Esophagus squamous epithelium (tissue), 5 donors: Measurements from ENCODE around the gene SOX11. TPM values are rescaled to one million over a fixed set of nuclear protein-coding genes. Genes with fewer than 3 reads are reported as not detected.

ENCODE experiments used
- DNase-seq: peaks from one replicate; lab custom pipeline; 2025; lab: John Stamatoyannopoulos, UW
- H3K27ac ChIP-seq, 4 donors: fragments of 200-600 bp; sonication (generic); one replicate each; pipeline ENCODE4 v1.5.1; 2016 to 2019; ENCODE audit warnings: mild to moderate bottlenecking in 1 of 4
- H3K27me3 ChIP-seq, 4 donors: fragments of 200-600 bp; sonication (generic); 1 replicate in 3 of 4; 2 replicates in 1 of 4; pipeline versions ENCODE4 v1.5.1 to v1.6.0; 2017 to 2021; ENCODE audit warnings: antibody characterized with exemption in 1 of 4
- H3K36me3 ChIP-seq, 3 donors: fragments of 200-600 bp; sonication (generic); one replicate each; pipeline ENCODE4 v1.5.1; 2016 to 2019
- H3K4me1 ChIP-seq, 3 donors: fragments of 200-600 bp; sonication (generic); one replicate each; pipeline ENCODE4 v1.5.1; 2017 to 2019
- H3K4me3 ChIP-seq, 4 donors: fragments of 200-600 bp; sonication (generic); 1 replicate in 3 of 4; 2 replicates in 1 of 4; pipeline ENCODE4 v1.5.1; 2016 to 2019; ENCODE audit warnings: mild to moderate bottlenecking in 2 of 4, moderate library complexity in 1 of 4
- H3K9me3 ChIP-seq, 3 donors: fragments of 200-600 bp; sonication (generic); one replicate each; pipeline ENCODE4 v1.5.1; 2016 to 2019
- POLR2A ChIP-seq, 4 donors: fragments of 450-650 bp; IDR thresholded peaks; one replicate each; pipeline ENCODE4 v1.6.1; 2017; ENCODE audit warnings: antibody characterized with exemption in 4 of 4, mild to moderate bottlenecking in 4 of 4, moderate library complexity in 3 of 4
- WGBS, 2 donors: methylation state at CpG; one replicate each; pipeline ENCODE4 v1.1.5; 2018; 5-methylcytosine and 5-hydroxymethylcytosine counted together
- intact Hi-C: fragments of 100-400 bp; cut with DNase I; formaldehyde crosslinking; loops from one replicate; pipeline ENCODE4 v1.15.0; 2022
- total RNA-seq, 4 donors: library from RNA; depleted of rRNA; stranded (reverse); fragments of >200 nt; gene quantifications; one replicate each; pipeline ENCODE4 v1.1.0, GENCODE V29; 2016
- TF ChIP-seq, protein P1 (sequence below), 6 experiments: fragments of 450-650 bp in 4 of 6; fragments of 200-600 bp in 2 of 6; sonication (generic) in 2 of 6; IDR thresholded peaks; one replicate each; pipeline ENCODE4 v1.5.1; 2016 to 2019; ENCODE audit warnings: antibody characterized with exemption in 6 of 6, mild to moderate bottlenecking in 4 of 6, moderate library complexity in 4 of 6
- donor health status: DM: yes; HTN: yes; CAD: no.

Gene SOX11
- total RNA-seq, 4 donors from 2014 or later: not detected

DNA sequence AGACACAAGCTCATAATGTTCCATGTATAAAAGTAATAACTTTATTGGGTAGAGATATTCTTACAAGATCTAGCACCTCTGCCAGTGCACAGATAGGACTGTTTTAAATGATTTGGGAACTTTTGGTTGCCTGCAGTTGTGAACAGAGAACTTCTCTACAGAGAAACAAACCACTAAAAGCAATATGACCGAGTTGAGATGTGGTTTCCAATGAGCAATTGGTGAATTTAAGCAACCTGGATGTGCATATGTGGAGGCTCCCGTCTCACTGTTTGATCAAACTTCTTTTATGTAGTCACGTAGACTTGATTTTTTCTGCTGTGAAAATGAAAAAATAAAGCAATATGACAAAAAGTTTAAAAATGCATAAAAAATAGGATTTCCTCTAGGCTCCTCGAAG lies 7.8 kb downstream of the SOX11 start:
- H3K9me3 ChIP-seq: no peaks in the 10 kb centered on the region
- H3K4me1 ChIP-seq: peaks cover 13 to 20% (median 14%) of the 10 kb centered on the region in 3 donors
- DNase-seq: no peak
- WGBS, 2 donors: 75 to 82% methylated on average over 4 of the region's 4 CpGs
- H3K4me3 ChIP-seq: no peak overlapping the region
- TF ChIP-seq, protein P1, sequence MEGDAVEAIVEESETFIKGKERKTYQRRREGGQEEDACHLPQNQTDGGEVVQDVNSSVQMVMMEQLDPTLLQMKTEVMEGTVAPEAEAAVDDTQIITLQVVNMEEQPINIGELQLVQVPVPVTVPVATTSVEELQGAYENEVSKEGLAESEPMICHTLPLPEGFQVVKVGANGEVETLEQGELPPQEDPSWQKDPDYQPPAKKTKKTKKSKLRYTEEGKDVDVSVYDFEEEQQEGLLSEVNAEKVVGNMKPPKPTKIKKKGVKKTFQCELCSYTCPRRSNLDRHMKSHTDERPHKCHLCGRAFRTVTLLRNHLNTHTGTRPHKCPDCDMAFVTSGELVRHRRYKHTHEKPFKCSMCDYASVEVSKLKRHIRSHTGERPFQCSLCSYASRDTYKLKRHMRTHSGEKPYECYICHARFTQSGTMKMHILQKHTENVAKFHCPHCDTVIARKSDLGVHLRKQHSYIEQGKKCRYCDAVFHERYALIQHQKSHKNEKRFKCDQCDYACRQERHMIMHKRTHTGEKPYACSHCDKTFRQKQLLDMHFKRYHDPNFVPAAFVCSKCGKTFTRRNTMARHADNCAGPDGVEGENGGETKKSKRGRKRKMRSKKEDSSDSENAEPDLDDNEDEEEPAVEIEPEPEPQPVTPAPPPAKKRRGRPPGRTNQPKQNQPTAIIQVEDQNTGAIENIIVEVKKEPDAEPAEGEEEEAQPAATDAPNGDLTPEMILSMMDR (IDR thresholded peaks at IDR 0.05): no peak
- no peak for TF ChIP-seq POLR2A (IDR thresholded peaks at IDR 0.05)
- peaks cover 10 to 94% (median 17%) of the 10 kb centered on the region in 4 donors for H3K27me3 ChIP-seq
- H3K36me3 ChIP-seq: no peaks in the 10 kb centered on the region
- H3K27ac ChIP-seq: no peak overlapping the region
- intact Hi-C loops: no loop called here

DNA sequence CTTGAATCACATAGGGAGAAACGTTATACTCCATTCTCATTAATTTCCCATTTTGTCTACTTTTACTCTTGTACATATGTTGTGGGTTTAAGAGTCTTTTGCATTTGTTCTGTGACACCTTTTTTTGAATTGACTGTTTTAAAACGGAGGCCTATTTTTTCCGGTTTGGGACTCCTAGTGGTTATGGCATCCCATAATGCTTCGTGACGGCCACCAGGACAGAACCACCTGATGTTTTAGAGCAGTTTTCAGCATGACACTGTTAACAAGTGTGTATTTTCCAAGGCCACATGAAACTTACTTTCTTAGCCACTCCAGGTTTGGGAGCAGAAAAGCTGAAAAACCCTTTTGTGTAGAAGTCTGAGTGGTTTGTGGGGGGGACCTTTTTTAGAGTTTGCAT lies 8.4 kb downstream of the SOX11 start:
- 69 to 86% methylated on average over 5 of the region's 5 CpGs for WGBS, 2 donors
- intact Hi-C loops: no loop called here
- TF ChIP-seq POLR2A (IDR thresholded peaks at IDR 0.05): no peak
- TF ChIP-seq, protein P1 (IDR thresholded peaks at IDR 0.05): no peak
- no peaks in the 10 kb centered on the region for H3K9me3 ChIP-seq
- no peak for DNase-seq
- no peak overlapping the region for H3K27ac ChIP-seq
- H3K4me3 ChIP-seq: no peak overlapping the region
- no peaks in the 10 kb centered on the region for H3K36me3 ChIP-seq
- peaks cover 10 to 94% (median 15%) of the 10 kb centered on the region in 4 donors for H3K27me3 ChIP-seq
- H3K4me1 ChIP-seq: peaks cover 13 to 19% (median 14%) of the 10 kb centered on the region in 3 donors

DNA sequence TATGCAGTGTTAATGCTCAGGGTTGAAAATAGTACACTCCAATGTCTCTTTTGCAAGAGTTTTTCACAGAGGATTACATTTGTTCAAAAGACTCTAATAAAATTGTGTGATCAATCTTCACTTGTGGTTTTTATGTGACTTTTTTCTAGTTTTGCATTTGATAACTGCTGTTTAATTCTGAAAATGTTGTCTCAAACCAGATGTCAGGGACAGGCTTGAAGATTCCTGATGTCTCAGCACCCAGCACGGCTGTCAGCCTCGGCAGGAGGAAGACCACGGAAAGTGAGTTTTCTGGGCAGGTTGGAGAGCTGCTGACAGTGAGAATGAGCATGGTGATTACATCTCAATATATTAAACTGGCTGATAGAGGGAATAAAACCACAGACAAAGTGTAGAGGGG lies 9.1 kb downstream of the SOX11 start:
- H3K9me3 ChIP-seq: no peaks in the 10 kb centered on the region
- H3K27me3 ChIP-seq: peaks cover 8 to 90% (median 11%) of the 10 kb centered on the region in 4 donors
- H3K4me1 ChIP-seq: peaks cover 6 to 12% (median 10%) of the 10 kb centered on the region in 3 donors
- no peaks in the 10 kb centered on the region for H3K36me3 ChIP-seq
- no peak overlapping the region for H3K4me3 ChIP-seq
- TF ChIP-seq, protein P1 (IDR thresholded peaks at IDR 0.05): no peak
- TF ChIP-seq POLR2A (IDR thresholded peaks at IDR 0.05): no peak
- intact Hi-C loops: no loop called here
- H3K27ac ChIP-seq: no peak overlapping the region
- no peak for DNase-seq
- 52 to 83% methylated on average over 3 of the region's 3 CpGs for WGBS, 2 donors

DNA sequence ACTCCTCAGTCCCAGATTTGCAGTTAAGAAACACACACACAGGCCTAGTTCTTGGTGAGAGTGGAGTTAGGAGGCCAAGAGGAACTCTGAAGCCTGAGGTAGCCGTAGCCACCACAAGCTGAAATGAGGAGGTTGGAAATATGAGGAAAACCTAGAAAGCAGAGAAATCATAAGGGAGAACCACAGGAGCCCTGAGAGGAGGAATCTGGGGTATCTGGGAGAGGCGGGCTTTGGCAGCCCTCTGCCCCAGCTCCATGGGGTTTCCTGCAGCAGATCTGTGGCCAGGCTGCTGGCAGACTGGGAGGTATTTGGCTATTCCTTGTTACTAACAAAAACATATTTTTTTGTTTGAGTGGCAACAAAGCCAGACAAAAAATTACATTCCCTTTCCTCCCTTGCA lies 11.0 kb downstream of the SOX11 start:
- H3K27me3 ChIP-seq: peaks cover 0 to 71% (median 0%) of the 10 kb centered on the region in 4 donors
- DNase-seq: no peak
- TF ChIP-seq, protein P1 (IDR thresholded peaks at IDR 0.05): no peak
- TF ChIP-seq POLR2A (IDR thresholded peaks at IDR 0.05): no peak
- peaks cover 0 to 3% (median 0%) of the 10 kb centered on the region in 3 donors for H3K9me3 ChIP-seq
- H3K4me1 ChIP-seq: no peaks in the 10 kb centered on the region
- no peaks in the 10 kb centered on the region for H3K36me3 ChIP-seq
- 89 to 91% methylated on average over 2 of the region's 2 CpGs for WGBS, 2 donors
- H3K27ac ChIP-seq: no peak overlapping the region
- H3K4me3 ChIP-seq: no peak overlapping the region
- intact Hi-C loops: no loop called here

DNA sequence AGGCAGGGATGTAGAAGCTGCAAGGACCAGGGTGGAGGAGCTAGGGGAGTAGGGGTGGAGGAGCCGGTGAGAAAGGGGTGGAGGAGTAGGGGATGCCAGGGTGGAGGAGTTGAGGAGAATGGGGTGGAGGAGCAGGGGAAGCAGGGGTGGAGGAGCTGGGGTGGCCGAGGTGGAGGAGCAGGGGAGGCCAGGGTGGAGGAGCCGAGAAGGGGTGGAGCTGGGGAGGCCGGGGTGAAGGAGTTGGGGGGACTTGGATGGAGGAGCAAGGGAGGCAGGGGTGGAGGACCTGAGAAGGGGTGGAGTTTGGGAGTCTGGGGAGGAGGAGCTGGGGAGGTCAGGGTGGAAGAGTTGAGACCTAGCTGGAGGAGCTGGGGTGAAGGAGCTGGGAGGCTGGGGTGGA lies 13.3 kb downstream of the SOX11 start:
- Histone ChIP-seq H3K27me3 (peaks cover 0 to 47% (median 0%) of the 10 kb centered on the region in 4 donors), H3K9me3 (peaks cover 0 to 3% (median 0%) of the 10 kb centered on the region in 3 donors), H3K4me1 (no peaks in the 10 kb centered on the region), H3K36me3 (no peaks in the 10 kb centered on the region), H3K27ac (no peak overlapping the region), H3K4me3 (no peak overlapping the region)
- intact Hi-C loops: no loop called here
- no peak for DNase-seq
- no peak for TF ChIP-seq POLR2A (IDR thresholded peaks at IDR 0.05)
- TF ChIP-seq, protein P1 (IDR thresholded peaks at IDR 0.05): no peak
- WGBS, 2 donors: 91 to 100% methylated on average over 1 to 3 of the region's 4 CpGs
